Activated T-cell treated with anti-CD3 and anti-CD28 coated beads for 24 hours (primary cell): ENCODE data around the gene TSPAN18.
A peak's percentile ranks its signal among the peaks of the same experiment; 100 is the strongest.

Experiments used
- DNase-seq: peaks from one replicate; pipeline ENCODE4 v3.0.0-alpha.2; 2020; ENCODE audit warnings: low read depth

Gene TSPAN18

GRCh38 chr11:44889266-44889665 is 162.5 kb downstream of the TSPAN18 start:
- no peak for DNase-seq

- no peak for DNase-seq
These were observed 166.1 kb downstream of the TSPAN18 start for GRCh38 chr11:44892843-44893242.

DNA sequence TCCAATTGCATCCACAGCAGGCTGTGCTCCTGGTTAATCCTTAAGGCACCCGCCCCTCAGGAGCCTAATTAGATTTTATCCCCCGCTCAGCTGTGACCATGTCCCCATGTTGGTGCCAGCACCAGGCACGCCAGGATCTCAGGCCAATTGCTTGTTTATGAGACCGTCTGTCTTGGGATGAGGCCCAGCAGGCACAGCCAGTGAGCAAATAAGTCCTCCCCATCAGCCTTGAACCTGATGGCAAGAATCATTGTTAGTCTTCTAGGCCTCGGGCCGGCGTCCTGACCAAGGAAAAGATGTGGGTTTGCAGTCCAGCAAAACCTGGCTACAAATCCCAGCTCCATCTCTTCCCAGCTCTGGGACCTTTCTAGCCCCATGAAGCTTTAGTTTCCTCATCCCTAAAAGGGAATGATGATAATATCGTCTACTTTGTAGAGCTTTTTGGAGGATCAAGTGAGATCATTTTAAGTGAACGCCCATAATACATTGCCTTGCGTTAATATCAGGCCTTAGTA is 166.6 kb downstream of the TSPAN18 start:
- DNase-seq, result no peak

DNA sequence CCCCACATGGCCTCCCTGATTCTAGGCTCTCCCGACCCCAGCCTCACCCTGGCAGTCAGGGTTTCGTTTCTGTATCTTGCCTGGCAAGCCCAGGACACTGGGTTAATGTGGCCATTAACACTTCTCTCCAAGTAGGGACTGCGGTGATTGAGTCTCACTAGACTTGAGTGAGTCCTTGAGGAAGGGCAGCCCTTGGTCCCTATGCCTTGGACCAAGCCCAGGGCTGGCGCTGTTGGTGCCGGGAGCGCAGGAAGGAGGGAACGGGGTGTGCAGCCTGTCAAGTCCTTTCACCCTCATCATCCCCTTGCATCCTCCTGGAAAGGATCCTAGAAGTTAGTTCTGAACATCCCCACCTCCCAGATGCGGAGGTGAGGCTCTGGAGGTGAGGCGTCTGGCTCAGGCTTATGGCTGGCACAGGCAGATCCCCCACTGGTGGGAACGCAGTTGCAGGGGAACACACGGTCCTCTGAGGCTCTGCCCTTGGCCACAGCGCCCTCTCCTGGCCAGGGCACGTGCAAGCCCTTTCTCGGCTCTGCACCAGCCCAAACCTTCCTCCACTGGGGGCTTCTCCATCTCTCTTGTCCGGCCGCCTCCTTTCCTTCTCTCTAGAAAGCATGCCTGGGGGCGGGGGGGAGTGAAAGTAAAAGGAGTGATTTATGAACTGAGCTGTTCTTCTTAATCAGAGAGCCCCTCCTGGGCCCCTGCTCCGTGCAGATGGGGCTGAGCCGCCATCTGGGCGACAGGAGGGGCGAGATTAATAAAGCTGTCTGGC is 167.3 kb downstream of the TSPAN18 start:
- peak; percentile 51 for DNase-seq

DNA sequence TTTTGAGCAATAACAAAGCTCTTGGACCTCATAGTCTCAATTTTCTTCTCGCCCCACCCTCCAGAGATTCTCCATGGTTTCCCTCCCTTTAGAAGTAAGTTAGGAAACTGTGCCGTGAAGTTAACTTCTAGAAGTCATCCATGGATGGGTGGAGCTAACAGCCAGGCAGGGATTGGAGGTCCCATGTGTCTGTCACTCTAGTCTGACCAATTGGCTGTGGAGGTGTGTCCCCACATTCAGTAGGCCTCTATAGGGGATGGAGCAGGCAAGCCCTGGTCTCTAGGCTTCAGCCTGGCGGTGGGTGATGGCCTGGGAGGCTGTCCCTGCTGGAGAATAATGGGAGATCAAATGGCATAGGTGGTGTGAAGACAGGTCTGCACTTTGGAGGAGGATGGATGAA is 173.2 kb downstream of the TSPAN18 start:
- DNase-seq, result peak; percentile 20

DNA sequence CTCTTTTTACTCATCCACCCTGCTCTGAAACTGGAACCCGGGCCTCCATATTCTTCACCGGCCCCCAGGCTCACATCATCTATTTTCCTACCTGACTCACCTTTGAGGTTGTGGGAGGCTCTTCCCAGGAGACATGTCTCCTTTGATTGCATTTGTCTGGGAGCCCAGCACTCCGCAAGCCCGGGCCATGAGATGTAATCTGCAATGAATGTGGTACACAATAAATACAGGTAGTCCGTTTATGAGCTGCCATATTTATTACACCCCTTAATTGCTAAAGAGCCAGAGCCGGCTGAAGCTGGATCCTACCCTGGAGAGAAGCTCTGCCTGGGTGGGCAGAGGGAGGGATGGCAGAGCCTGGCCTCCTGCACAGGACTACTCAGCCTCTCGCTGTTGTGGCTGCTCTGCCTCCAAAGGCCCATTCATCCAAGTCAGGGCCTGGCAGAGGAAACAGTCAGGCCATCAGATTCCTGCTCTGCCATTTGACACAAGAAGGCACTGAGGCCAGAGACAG is 174.4 kb downstream of the TSPAN18 start:
- no peak for DNase-seq

DNA sequence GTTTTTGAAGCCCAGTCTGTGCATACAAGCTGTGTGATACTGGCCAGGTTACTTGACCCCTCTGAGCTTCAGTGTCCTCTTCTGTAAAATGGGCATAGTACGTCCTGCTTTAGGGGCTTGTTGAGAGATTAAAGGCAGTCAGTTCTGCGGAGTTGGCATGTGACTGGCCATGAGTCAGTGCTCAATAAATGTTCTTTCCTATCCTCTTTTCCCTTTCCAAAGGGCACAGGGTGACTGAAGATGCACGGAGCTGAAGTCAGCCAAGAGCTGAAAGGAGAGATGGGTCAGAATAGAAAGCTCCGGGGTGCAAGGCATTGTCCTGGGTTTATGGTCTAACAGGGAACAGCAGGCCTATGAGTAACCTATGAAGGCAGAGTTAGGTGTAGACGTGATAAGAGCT is 175.0 kb downstream of the TSPAN18 start:
- no peak for DNase-seq

GRCh38 chr11:44903035-44903434 is 176.3 kb downstream of the TSPAN18 start:
- no peak for DNase-seq

GRCh38 chr11:44903518-44903917 is 176.8 kb downstream of the TSPAN18 start:
- no peak for DNase-seq

GRCh38 chr11:44904261-44905020 is 177.7 kb downstream of the TSPAN18 start:
- no peak for DNase-seq

DNA sequence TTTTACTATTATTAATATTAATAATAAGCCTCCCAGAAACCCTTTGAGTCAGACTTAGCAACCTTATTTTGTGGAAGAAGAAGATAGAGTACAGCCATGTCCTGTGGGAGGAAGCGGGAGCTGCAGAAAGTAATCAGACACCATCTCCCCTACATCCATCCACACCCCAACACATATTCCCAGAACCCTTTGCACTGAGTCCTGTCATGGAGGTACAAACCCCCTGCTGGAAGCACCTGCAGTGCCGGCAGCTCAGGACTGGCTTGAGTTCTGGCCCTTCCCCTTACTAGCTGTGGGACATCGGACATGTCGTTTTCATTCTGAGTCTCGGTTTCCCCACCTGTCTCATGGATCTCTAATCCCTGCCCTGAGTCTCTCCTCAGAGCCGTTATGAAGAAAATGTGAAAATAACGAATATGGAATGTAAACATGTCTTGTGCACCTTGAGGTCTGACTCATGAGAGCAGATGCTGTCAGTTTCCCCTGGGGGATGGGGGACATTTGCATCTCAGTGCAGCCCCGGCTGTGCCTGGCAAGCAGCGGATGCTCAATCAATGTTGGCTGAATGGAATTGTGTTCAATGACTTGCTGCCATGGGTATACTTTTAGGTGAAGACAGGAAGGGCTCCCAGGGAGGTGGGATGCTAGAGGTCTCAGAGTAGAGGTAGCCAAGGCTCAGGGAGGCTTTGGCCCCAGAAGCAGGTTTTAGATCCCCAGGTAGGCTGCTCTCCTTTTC is 178.5 kb downstream of the TSPAN18 start:
- DNase-seq, result no peak

DNA sequence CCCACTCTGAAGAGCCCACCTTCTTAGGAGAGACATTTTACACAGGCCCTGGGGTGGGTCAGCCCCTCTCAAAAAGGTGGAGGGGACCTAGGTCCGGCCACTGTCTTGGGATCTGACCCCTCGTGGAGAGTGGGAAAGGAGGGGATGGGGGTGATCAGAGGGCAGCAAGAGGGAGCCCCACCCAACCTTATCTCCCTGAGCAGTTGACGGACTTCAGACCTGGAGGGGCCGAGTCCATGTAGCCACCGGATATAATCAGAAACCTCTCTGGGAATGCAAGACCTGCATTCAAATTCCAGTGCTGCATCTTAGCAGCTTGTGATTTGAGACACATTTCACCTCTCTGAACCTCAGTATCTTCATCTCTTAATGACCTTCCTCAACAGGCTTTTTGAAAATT is 179.9 kb downstream of the TSPAN18 start:
- DNase-seq, result no peak

GRCh38 chr11:44909557-44909956 is 182.8 kb downstream of the TSPAN18 start:
- no peak for DNase-seq

- no peak for DNase-seq
These were observed 183.8 kb downstream of the TSPAN18 start for GRCh38 chr11:44910591-44910990.

GRCh38 chr11:44911029-44911814 is 184.5 kb downstream of the TSPAN18 start:
- peak; percentile 84 for DNase-seq

DNA sequence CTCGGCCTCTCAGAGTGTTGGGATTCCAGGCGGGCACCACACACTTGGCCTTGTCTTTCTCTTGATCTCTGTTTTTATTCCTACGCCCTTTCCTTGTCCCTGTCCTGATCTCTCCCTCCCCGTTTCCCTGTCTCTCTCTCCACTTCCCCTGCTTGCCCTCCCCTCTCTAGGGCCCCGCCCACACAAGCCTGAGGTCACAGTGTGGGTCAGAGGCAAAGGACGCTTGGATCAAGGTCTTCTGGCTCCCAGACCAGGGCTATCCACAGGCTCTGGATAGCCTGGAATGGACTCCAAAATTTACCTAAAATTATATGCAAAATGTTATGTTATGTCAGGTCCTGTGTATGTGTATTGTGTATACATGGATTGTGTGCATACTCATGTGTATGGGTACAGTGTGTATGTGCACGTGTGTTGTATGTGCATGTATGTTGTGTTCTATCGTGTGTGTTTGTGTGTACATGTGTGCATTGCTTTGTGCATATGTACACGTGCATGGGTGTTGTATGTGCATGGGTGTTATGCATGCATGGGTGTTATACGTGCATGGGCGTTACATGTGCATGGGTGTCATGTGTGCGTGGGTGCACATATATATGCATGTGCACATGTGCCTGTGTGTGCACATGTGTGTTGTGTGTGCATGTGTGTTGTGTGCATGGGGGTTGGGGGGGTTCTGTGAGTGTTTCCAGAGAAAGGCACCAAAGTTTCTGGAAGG is 185.7 kb downstream of the TSPAN18 start:
- no peak for DNase-seq

DNA sequence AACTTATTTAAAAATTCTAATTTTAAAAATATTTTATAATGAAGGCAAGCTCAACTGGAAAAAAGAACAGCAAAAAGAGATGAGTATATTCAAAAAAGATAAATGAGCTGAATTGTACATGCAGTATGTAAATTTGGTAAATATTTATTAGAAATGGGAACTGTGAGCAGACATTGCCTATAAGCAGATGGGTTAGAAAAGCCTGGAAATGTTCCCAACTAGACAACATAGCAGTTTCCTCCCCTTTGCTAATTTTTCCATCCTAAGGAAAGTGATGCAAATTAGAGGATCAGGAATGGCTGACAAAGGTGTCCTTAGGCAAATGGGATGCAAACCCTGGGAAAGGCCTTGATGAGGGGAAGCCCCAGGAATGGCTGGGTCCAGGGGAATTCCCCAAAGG is 186.7 kb downstream of the TSPAN18 start:
- no peak for DNase-seq

- no peak for DNase-seq
These were observed 187.3 kb downstream of the TSPAN18 start for GRCh38 chr11:44914105-44914504.

DNA sequence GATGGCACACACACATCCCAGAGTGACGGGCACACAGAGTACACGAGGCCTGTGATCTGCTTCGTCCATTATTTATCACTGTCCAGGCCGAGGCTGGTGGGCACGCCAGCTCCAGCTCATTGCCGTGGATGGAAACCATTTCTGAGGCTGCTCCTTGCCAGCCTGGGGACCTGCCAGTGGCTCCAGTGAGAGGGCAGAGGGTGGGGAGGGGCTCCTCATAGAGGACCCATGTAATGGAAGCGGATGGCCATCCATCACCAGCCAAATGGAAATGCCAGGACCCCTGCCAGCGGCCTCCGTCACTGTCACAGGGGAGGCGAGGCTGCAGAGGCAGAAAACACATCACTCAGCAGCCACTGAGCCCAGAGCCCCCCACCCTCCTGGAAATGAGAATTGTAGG is 188.2 kb downstream of the TSPAN18 start:
- no peak for DNase-seq

DNA sequence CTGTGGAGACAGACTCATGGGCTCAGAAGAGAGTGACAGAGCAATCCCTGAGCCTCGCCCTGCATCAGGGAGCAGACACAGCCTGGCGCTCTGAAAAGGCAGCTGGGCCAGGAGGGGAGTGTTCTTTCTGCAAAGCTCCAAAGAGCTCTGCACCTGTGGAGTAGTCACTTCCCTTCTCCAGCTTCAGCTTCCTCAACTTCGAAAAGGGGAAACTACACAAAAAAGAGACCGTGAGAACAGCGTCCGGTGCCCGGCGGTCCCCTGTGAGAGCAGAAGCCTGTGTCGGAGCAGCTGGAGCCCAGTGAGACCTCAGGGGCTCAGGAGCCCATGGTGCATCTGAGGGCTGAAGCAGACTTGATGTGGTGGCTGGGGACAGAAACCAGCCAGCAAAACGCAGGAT is 188.9 kb downstream of the TSPAN18 start:
- DNase-seq, result no peak

DNA sequence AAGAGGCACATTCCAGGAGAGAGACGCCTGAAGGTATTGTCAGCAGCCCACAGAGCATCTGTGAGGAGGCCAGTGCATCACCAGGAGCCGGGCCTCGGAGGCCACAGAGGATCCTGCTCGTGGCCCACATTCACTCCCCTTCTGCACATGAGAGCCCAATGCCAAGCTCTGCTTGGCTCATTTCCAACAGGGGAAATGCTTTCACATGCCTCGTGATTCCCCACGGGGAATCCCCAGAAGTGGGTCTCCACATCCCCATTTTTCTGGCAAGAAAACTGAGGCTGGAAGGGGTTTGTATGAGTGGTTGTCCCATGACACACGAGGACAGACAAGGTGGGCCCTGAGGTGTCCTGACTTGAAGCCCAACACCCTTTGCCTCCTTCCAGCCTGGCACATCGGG is 189.6 kb downstream of the TSPAN18 start:
- DNase-seq, result no peak
